GM21717 (cell line): ENCODE measurements around the gene CRYGB.
"Not testable (repeated sequence)": the region's sequence is repeated elsewhere in the genome, so short reads cannot be mapped to it uniquely, and the experiment has no call there.

Experiments used
- ATAC-seq: cut with Tn5 transposase; IDR thresholded peaks from one replicate; pipeline ENCODE4 v1.9.1; 2021; ENCODE audit warnings: mild to moderate bottlenecking, moderate library complexity; ENCODE audit not compliant: unreplicated experiment

CRYGB gene

DNA sequence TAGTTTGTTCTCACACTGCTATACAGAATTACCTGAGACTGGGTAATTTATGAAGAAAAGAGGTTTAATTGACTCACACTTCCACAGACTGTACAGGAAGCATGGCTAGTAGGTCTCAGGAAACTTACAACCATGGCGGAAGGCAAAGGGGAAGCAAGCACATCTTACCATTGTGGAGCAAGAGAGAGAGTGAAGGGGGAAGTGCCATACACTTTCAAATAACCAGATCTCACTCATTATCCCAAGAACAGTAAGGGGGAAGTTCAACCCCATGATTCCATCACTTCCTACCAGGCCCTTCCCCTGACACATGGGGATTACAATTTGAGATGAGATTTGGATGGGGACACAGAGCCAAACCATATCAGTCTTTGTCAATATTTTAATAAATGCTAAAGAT lies 5.0 kb upstream of the CRYGB start:
- no peak for ATAC-seq

DNA sequence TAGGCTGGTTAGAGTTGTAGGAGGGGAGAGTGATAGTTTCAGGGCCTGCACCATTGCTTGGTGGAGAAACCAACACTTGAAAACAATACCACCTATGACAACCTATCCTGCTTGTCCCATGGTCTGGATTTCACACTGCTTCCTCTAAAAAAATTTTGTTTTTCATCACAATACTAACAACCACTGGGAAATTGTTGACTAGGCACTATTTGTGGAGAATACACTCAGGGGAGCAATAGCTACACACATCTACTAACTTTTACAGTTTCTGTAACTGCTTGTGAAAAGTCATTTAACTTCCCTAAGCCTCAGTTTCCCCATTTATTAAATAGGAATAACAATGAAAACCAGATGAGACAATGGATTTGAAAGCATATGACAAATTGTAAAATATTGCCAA lies 4.1 kb upstream of the CRYGB start:
- ATAC-seq: no peak

- ATAC-seq: no peak
These were observed 2.8 kb upstream of the CRYGB start for GRCh38 chr2:208148803-208149202.

DNA sequence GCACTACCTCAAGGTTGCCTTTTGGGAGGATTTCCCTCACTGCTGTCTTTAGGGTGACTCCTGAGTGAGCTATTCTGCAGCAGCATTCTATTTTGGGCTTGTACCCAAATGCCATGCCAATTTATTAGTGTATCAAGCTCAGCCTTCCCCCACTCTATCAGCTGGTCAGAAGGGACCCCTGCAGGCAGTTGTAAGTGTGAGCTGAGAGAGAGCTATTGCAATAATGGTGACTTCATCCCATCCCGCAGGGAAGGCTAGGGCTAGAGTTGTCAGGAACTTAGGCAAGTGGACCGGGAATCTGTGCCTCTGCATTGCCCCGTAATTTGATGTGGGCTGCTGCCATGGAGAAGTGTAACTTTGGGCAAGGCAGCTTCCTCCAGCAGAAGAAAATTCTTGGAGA lies 1.8 kb upstream of the CRYGB start:
- no peak for ATAC-seq

- ATAC-seq: no peak
These were observed 1.1 kb upstream of the CRYGB start for GRCh38 chr2:208147008-208147407.

DNA sequence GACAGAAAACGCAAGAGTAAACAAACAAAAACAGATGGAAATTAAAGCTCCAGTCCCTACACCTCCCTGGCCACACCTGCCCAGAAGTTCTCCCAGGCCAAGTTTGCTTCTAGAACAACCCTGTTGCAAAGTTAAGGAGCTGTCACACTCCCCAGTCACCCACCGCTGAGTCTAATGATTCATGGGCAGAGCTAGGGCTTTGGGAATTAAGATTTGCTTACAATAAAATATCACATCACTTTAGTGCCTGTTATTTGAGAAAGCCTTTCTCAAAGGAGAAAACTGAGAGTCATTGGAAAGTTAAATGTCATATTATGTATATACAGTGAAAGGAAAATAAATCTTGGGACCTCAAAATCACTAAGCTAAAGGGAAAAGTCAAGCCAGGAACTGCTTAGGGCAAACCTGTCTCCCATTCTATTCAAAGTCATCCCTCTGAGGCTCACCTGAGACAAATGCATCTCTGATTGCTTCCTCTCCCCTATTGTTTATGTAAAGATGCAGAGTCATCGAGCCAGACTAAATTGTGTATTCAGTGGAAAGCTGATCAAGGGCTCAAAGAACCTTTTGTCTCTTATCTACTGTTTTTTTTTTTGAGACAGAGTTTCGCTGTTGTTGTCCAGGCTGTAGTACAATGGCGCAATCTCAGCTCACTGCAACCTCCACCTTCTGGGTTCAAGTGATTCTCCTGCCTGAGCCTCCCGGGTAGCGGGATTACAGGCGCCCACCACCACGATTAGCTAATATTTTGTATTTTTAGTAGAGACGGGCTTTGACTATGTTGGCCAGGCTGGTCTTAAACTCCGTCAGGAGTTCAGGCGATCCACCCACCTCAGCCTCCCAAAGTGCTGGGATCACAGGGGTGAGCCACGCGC lies 2.8 kb downstream of the CRYGB start:
- no peak for ATAC-seq

DNA sequence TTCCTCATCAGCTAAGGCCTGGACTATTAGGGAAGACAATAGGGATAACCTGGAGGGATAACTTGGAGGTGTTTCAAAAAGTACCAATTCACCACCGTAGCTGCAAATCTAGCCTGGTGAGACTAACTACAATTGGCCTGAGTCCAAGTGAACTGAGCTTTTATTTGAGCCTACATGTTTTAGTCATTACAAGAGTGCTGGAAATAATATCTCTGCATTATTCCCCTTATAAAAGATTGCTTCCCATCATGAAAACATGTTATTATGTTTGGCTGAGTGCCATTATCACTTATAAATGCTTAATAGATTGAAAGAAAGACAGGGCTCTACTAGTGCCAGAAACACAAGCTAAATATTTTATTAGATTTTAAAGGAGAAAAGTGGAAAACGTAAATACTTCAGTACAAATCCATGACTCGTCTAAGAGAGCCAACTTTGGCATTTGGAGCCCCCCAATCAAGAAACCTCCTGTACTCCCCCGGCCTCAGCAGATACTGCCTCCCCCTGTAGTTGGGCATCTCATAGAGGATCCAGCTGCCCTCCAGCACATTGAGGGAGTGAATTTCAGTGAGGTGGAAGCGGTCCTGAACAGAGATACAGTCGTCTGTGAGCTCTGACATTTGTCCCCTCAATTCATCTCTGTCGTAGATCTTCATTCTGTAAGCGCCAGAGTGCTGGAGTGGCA lies 3.6 kb downstream of the CRYGB start:
- ATAC-seq: no peak

GRCh38 chr2:208139447-208139846 lies 6.5 kb downstream of the CRYGB start:
- no peak for ATAC-seq

DNA sequence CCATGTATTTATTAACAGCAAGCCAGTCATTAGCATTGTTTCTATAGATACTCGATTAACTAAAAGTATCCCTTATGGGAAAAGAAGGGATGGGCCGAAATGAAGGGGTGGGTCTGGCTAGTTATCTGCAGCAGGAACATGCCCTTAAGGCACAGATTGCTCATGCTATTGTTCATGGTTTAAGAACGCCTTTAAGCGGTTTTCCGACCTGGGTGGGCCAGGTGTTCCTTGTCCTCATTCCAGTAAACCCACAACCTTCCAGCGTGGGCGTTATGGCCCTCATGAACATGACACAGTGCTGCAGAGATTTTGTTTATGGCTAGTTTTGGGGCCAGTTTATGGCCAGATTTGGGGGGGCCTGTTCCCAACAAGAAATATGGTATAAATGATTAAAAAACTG lies 7.6 kb downstream of the CRYGB start:
- ATAC-seq: not testable (repeated sequence)

DNA sequence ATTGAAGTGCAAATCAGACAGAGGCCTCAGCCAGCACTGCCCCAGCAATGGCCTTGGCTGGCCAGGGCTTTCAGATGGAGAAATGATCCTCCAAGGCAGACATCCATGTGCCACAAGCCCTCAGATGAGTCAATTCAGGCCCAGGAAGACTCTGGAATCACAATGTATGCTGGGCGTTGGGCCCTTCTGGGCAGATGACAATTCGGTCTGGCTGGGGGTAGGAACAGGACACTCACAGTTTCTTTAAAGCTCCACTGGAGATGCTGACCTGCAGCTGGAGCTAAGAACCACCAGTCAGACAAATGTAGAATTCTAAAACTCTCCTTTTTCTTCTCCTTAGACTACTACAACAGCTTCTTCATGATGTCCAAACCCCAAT lies 9.3 kb downstream of the CRYGB start:
- ATAC-seq: no peak

GRCh38 chr2:208135794-208136715 lies 9.9 kb downstream of the CRYGB start:
- ATAC-seq: no peak

DNA sequence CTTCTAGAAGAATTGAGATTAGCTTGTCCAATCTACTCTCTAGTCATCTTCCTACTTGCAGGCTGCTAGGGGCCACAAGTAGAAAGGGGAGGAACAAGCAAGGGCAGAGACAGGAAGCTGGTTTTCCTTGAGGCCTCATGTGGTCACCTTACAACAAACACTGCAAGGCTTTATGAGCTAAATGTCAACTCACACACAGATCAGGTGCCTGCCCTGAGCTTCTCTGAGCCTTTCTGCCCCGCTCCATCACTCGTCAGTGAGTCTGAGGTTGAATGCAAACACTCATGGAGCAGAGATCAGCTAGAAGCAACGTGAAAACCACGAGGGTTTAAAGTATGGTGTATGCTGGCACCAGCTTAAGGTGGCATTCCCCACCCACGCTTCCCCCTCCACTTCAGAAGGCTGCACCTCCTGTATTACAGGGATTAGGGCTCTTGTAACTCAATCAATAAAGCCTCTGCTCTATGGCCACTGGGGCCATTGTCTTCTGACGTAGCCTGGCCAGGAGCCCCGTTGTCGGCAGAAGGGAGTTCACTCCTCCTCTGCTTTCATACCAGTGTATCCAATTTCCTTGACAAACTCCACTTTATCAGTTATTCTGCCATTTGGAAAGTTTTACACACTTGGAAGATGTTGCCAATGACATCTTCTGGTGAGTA lies 10.9 kb downstream of the CRYGB start:
- ATAC-seq: no peak

DNA sequence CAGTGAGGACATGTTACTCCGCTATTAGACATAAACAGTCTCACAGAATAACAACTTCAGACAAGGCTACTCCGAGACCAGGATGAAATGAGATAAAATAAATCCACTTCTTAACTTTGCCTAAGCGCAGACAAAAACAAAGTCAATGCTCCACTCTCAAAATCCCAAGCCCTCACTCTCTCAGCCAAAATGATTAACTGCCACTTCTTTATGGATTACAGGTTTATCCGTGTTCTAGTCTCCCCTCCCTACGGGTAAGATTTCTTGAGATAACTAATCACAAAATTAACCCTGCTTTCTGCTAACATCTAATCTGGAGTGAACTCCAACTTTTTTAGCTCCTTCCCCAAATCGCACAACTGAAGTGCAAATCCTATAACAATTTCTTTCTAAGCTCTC lies 15.2 kb downstream of the CRYGB start:
- no peak for ATAC-seq

DNA sequence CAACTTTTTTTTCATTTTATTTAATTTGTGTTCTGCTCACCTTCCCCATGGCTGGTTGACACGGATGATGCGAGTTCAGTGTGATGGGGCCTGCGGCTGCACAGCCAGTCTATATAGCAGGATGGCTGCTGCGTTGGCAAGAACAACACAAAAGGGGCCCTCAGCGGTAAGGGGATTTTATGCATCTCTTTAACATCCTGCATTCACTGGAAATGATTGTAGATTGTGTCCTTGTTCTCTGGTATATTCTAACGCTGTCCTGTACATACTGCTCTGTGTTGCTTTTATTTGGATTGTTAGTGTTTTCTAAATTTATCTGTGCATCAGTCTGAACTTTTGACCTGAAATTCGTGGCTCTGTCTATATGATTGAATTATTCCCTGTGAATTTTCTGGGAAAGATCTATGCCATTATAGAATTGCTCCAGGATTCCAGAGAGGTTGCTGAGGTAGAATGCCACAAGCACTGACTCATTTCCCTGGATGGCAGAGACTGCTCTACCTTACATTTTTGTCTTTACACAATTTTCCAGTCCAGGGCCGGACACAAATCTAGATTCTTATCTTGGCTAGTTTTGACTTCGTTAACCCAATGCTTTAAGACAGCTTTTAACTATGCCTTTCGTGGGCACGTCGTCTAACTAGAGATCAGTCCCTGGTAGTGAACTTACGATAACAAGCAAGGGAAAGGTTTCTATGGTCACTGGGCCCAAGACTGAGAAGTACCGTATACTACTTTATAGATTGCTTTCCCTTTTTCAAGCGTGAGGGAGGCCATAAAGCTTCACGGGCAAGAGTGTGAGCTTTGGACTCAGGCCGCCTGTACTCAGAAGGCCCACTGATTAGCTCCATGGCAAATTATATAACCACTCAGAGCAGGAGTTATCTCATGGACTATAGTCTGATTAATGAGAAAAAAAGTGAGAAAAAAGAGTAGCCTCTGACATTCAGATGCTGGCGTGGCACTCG lies 15.9 kb downstream of the CRYGB start, which contains the start of gene CRYGC:
Gene CRYGC (minus strand): TSS at position 85 of the 968 bp plus-strand sequence. CDS start 36 bp downstream, at position 49.
- ATAC-seq: no peak

DNA sequence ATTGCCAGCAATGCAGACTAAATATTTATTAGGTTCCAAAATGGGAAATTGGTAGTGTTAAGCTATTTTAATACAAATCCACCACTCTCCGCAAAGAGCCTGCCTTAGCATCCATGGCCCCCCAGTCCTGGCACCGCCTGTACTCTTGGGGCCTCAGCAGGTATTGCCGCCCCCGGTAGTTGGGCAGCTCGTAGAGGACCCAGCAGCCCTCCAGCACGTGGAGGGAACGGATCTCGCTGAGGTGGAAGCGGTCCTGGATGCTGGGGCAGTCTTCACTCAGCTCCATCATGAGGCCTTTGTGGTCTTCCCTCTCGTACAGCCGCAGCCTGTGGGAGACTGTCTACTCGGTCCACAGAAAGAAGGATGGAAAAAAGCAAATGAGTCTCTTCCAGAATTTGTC lies 17.8 kb downstream of the CRYGB start:
- no peak for ATAC-seq

DNA sequence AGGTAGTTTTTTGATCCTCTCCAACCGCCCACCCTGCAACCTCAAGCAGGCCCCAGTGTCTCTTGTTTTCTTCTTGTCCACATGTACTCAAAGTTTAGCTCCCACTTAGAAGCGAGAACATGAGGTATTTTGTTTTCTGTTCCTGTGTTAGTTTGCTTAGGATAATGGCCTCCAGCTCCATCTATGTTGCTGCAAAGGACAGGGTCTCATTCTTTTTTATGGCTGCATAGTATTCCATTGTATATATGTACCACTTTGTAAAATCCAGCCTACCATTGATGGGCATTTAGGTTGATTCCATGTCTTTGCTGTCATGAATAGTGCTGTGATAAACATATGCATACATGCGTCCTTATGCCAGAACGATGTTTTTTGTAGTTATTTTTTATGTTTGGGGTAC lies 18.9 kb downstream of the CRYGB start:
- no peak for ATAC-seq

- no peak for ATAC-seq
These were observed 20.7 kb downstream of the CRYGB start for GRCh38 chr2:208125251-208125650.

DNA sequence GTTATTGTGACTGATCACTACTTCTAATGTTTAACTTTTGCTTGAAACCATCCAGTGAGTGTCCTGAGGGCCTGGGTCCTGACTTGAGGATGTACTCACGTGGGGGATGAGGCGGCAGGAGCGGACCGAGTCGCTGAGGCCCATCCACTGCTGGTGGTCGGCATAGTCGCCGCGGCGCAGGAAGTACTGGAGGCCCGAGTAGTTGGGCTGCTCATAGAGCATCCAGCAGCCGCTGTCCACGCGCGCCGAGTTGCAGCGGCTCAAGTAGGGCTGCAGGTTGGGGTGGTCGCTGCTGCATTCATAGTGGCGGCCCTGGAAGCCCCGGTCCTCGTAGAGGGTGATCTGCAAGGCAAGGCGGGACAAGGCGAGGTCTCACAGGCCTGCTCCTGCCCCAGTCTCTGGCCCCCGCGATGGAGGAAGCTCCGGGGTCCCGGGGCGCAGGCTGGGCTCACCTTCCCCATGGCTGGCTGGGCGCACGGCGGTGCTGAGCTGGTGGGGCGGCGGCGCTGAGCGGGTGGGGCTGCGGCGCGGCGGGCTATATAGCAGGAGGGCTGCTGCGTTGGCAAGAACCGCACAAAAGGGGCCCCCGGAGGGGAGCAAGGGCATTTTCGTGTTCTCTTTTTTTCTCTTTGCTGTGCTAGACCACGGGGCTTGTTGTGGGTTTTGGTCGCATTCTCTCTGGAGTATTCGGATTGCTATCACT lies 21.8 kb downstream of the CRYGB start, which contains the start of gene CRYGD:
Gene CRYGD (minus strand): TSS at position 512 of the 703 bp plus-strand sequence. CDS start 51 bp downstream, at position 461.
- not testable (repeated sequence) for ATAC-seq

DNA sequence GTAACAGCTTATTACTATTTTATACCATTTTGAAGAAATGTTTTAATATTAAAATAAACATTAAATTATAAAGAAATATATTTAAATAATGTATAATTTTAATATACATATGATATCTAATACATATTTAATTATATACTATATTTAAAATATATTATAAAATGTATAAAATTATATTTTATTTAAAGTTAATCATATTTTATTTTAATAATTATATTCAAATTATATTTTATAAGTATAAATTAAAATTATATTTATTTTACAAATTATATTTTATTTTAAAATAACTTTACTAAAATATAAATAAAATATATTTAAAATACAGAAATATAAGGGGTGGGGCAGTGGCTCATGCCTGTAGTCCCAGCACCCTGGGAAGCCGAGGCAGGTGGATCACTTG lies 23.7 kb downstream of the CRYGB start:
- ATAC-seq: no peak
